K562 (cell line): ENCODE data around the gene SMAD3. TPM values are rescaled to one million over a fixed set of nuclear protein-coding genes. Genes with fewer than 3 reads are reported as not detected.

Experiments
- ARID1B ChIP-seq: fragments of 450-650 bp; IDR thresholded peaks from 2 replicates; pipeline ENCODE4 v1.6.1; 2016; ENCODE audit warnings: antibody characterized with exemption, mild to moderate bottlenecking, inconsistent platforms
- BCLAF1 ChIP-seq, 2 experiments: fragments of 450-650 bp in 1 of 2; IDR thresholded peaks; 2 replicates each; pipeline ENCODE4 v1.6.1; 2011 to 2017; ENCODE audit warnings: low read depth in 2 of 2, antibody characterized with exemption in 1 of 2, borderline replicate concordance in 1 of 2, low read length in 1 of 2, mild to moderate bottlenecking in 1 of 2, mixed read lengths in 1 of 2; ENCODE audit not compliant: control insufficient read depth in 1 of 2
- CSDE1 ChIP-seq, 2 experiments: fragments of 450-650 bp; IDR thresholded peaks; 2 replicates each; pipeline ENCODE4 v1.6.1; 2016; ENCODE audit warnings: mild to moderate bottlenecking in 1 of 2
- E2F5 ChIP-seq: sonication (generic); formaldehyde crosslinking; IDR thresholded peaks from 2 replicates; pipeline ENCODE4 v1.8.0; 2022; ENCODE audit warnings: mild to moderate bottlenecking, missing genetic modification reagents
- GTF2E2 ChIP-seq: fragments of 200-800 bp; sonication (Bioruptor generic); IDR thresholded peaks from 2 replicates; pipeline ENCODE4 v1.6.1; 2016; ENCODE audit warnings: missing genetic modification characterization, missing compliant biosample characterization
- HCFC1 ChIP-seq: IDR thresholded peaks from 2 replicates; pipeline ENCODE4 v1.6.1; 2012; ENCODE audit warnings: low read depth, low read length, improper control_type of control experiment
- HES1 ChIP-seq: fragments of 450-650 bp; IDR thresholded peaks from 2 replicates; pipeline ENCODE4 v1.6.1; 2016; ENCODE audit warnings: low read depth, mild to moderate bottlenecking, moderate library complexity
- HMG20A ChIP-seq: fragments of 450-650 bp; formaldehyde crosslinking; conservative IDR thresholded peaks from 2 replicates; pipeline ENCODE4 v1.4.0; 2020; ENCODE audit warnings: mild to moderate bottlenecking, mixed read lengths
- HNRNPH1 ChIP-seq: fragments of 200-400 bp; formaldehyde crosslinking; optimal IDR thresholded peaks from 2 replicates; pipeline ENCODE3; 2017; ENCODE audit warnings: low read depth, mild to moderate bottlenecking, low read length, moderate library complexity
- RBM39 ChIP-seq: fragments of 200-400 bp; formaldehyde crosslinking; optimal IDR thresholded peaks from 2 replicates; pipeline ENCODE3; 2018; ENCODE audit warnings: low read depth, low read length
- RCOR1 ChIP-seq, 2 experiments: IDR thresholded peaks; 2 replicates each; pipeline ENCODE4 v1.6.1; 2012; ENCODE audit warnings: low read depth in 2 of 2, low read length in 2 of 2, borderline replicate concordance in 1 of 2, improper control_type of control experiment in 1 of 2
- SMAD4 ChIP-seq: fragments of 250-450 bp; sonication (Bioruptor Pico); conservative IDR thresholded peaks from 2 replicates; pipeline ENCODE4 v1.8.0; 2021; ENCODE audit warnings: inconsistent platforms, mild to moderate bottlenecking, moderate library complexity
- TEAD4 ChIP-seq, 2 experiments: sonication (generic) in 1 of 2; formaldehyde crosslinking in 1 of 2; IDR thresholded peaks; 2 replicates each; pipeline versions ENCODE4 v1.6.1 to v1.8.0; 2012 to 2022; ENCODE audit warnings: borderline replicate concordance in 1 of 2, inconsistent platforms in 1 of 2, low read length in 1 of 2, mild to moderate bottlenecking in 1 of 2, missing genetic modification reagents in 1 of 2
- YBX1 ChIP-seq: fragments of 450-650 bp; IDR thresholded peaks from 2 replicates; pipeline ENCODE4 v1.7.1; 2016; ENCODE audit warnings: mild to moderate bottlenecking
- ZBTB34 ChIP-seq: fragments of 250-450 bp; sonication (Bioruptor Pico); IDR thresholded peaks from 2 replicates; pipeline ENCODE4 v1.8.0; 2021; ENCODE audit warnings: mild to moderate bottlenecking, moderate library complexity
- ZFP30 ChIP-seq: fragments of 250-450 bp; sonication (Bioruptor Pico); IDR thresholded peaks from 2 replicates; pipeline ENCODE4 v1.8.0; 2022; ENCODE audit warnings: moderate library complexity, mild to moderate bottlenecking, inconsistent platforms, borderline replicate concordance
- ZNF24 ChIP-seq: fragments of 450-650 bp; IDR thresholded peaks from 2 replicates; pipeline ENCODE4 v1.6.1; 2016
- ZNF431 ChIP-seq: sonication (generic); formaldehyde crosslinking; IDR thresholded peaks from 2 replicates; pipeline ENCODE4 v1.8.0; 2022; ENCODE audit warnings: mild to moderate bottlenecking, missing genetic modification reagents
- polyA plus RNA-seq, 8 experiments: library from polyadenylated mRNA; depleted of rRNA in 4 of 8; stranded (reverse) in 5 of 8; unstranded in 3 of 8; fragments of >200 nt; fragmentation: Nextera tagmentation in 2 of 8; fragmentation: Illumina TruSeq in 1 of 8; extraction: Ambion mirVana in 2 of 8; extraction: Trizol in 1 of 8; gene quantifications; 2 replicates each; pipeline versions ENCODE4 v1.2.1 to v1.2.3, GENCODE V29; 2011 to 2014; ENCODE audit warnings: inconsistent platforms in 1 of 8, missing spikeins in 1 of 8
- total RNA-seq, 7 experiments: library from RNA; depleted of rRNA in 6 of 7; stranded (reverse); fragments of >200 nt in 6 of 7; fragmentation: Illumina TruSeq in 2 of 7; extraction: Trizol in 2 of 7; gene quantifications; 2 replicates each; pipeline versions ENCODE4 v1.2.1 to v1.2.3, GENCODE V29; 2011 to 2021; ENCODE audit warnings: low replicate concordance in 1 of 7

The SMAD3 gene
- total and polyA plus RNA-seq, 9 of the 15 experiments (the other 6 are each of a cell fraction or from before 2014, with no cell fraction given), result 4.3 to 39.2 (median 11.1) TPM

GRCh38 chr15:67063689-67064606 lies 1.5 kb upstream of the SMAD3 start (continued):
- TF ChIP-seq BCLAF1 (IDR thresholded peaks at IDR 0.05; ENCODE audit: borderline replicate concordance in 1 of 2, control insufficient read depth in 1 of 2, low read depth in 2 of 2, low read length in 1 of 2), result no peak
- no peak for TF ChIP-seq ZNF24
- TF ChIP-seq HES1, result no peak
- TF ChIP-seq RCOR1 (IDR thresholded peaks at IDR 0.05; ENCODE audit: borderline replicate concordance in 1 of 2, low read depth in 2 of 2, low read length in 2 of 2), result peak in 1 of 2 experiments; percentile 19; a peak in 1 of 4 replicates
- TF ChIP-seq GTF2E2, result no peak
- no peak for TF ChIP-seq CSDE1 (IDR thresholded peaks at IDR 0.05)
- TF ChIP-seq RBM39, result no peak
- no peak for TF ChIP-seq ZFP30 (CRISPR knock-in tag)
- no peak for TF ChIP-seq E2F5 (CRISPR knock-in tag)
- TF ChIP-seq HCFC1, result no peak
- no peak for TF ChIP-seq YBX1
- TF ChIP-seq ZNF431 (CRISPR knock-in tag), result no peak
- peak; percentile 31; the same call in 1 of the 2 replicates for TF ChIP-seq ARID1B
- TF ChIP-seq TEAD4 (IDR thresholded peaks at IDR 0.05; ENCODE audit: low read length), result no peak
- TF ChIP-seq TEAD4 (CRISPR knock-in tag; IDR thresholded peaks at IDR 0.05; ENCODE audit: borderline replicate concordance), result no peak
- TF ChIP-seq HMG20A, result no peak
- peak; percentile 66 for TF ChIP-seq SMAD4 (CRISPR knock-in tag)
- no peak for TF ChIP-seq HNRNPH1
- no peak for TF ChIP-seq ZBTB34 (CRISPR knock-in tag)
